GM21737 (cell line): ENCODE data around the gene SH3RF3.

Source experiments
- ATAC-seq: cut with Tn5 transposase; IDR thresholded peaks from one replicate; pipeline ENCODE4 v1.9.1; 2021; ENCODE audit warnings: mild to moderate bottlenecking, moderate library complexity; ENCODE audit not compliant: unreplicated experiment

SH3RF3 gene

DNA sequence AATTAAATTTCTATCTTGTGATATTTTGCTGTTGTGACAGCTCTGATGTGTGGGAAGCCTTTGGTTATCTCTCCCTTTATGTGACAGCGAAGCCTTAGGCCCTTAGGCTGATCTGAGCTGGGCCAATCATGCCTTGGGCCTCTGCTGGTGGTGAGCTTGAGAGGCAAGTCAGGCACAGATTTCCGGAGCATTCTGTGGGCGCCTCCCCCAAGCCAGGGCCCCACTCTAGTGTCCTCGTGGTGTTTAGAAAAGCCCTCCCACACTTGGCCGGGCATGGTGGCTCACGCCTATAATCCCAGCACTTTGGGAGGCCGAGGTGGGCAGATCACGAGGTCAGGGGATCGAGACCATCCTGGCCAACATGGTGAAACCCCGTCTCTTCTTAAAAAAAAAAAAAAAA lies 239.8 kb downstream of the SH3RF3 start:
- no peak for ATAC-seq

DNA sequence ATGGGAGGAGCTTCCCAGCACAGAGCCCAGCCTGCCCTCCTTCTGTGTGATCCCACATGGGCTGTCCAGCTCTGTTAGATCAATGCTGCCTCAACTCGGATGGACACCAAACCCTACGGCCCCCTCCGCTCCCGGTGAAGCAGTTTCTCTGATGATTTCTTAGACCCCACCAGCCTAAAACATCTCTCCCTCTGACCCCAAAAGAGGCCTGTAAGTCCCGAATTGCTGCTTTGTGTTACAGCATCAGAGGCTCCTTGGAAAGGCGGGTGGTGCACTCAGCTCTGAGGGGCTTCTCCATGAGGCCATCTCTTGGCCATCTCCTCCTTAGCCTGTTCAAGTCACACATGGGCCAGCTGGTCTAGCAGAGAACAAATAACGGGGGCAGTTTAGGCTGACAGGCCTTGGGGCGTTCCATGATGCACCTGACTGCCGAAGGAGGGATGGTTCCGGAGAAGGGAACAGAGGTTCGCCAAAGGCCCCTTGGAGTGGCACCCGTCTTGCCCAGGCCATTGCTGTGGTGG lies 240.7 kb downstream of the SH3RF3 start:
- no peak for ATAC-seq

DNA sequence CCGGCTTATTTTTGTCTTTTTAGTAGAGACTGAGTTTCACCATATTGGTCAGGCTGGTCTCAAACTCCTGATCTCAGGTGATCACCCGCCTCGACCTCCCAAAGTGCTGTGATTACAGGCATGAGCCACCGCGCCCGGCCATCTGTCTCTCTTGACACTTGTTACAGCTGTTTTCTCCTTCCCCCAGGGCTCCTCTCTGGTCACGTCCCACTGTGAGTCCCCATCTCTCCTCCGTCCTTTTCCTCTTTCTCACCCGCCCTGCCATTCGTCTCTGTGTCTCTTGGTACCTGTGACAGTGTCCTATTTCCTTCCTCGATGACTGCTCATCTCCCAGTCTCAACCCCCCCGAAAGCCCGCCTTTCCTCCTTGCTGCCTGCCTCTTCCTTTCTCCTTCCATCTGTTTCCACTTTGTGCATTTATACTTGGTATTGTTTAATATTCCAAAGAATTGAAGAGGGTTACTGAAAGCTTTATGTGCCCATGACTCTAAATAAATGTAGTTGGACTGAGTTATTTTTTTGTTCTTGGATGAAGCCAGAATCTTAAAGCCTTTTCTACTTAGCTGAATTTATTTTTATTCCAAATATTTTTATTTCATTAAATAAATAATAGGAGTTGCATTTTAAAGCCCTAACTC lies 241.5 kb downstream of the SH3RF3 start:
- no peak for ATAC-seq

DNA sequence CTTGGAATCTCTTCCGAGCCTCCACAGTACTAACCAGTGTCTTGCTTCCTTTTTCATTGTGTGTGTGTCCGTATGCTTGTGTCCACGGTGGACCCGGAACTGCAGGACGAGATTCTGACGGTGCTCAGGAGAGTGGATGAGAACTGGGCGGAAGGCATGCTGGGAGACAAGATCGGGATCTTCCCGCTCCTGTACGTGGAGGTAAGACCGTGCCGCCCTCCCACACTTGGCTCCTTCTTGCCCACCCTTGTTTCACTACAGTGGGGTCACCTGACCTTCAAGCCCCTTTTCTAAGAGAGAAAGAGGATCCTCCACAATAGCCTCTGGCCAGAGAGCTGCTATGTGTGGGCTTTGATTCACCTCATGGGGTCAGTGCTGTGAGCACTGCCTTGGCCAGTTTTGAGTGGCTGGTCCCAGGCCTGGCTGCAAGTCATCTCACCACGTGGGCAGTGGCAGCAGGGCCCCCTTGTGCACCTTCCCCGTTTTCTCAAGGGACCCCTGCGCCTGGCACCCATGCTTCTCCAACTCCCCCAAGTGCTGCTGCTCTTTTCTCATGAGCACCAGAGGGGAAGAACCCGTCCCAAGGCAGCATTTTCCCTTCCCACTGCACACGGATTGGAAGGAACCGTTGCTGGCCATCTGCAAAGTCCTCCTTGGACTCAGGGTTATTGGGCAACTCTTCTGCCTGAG lies 242.6 kb downstream of the SH3RF3 start:
- no peak for ATAC-seq

DNA sequence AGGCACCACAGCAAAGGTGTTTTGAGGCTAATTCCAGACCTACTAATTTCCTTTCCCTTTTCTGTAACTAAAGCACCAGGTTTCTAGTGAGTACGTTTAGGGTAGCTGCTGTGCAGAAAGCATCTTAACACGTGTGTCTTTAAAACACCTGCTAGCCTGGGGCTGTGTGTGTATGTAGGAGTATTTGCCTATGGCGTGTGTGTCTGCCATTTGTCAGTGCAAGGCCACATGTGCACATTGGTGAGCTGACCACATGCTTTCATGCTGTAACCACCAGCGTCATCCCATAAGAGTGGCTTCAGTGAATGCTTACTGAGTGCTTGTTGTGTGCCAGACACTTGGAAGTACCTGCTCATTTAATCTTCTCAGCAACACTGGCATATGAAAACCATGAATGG lies 243.2 kb downstream of the SH3RF3 start:
- ATAC-seq, result no peak

DNA sequence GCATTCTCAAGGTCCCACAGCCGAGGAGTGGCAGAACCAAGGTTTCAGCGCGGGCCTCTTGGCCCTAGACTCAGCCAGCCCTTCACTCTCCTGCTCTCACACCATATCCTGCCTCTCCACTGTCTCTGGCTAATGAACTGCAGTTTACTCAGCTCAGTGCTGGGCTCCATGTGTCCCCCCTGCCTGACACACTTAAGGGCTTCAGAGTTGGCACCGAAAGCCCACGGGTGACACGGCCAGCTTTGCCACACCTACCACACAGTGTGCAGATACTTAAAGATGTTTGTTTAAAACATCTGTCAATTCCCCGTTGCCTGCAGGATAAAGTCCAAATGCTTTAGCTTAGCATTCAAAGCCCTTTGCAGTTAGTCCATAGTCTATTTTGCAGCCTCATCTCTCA lies 243.6 kb downstream of the SH3RF3 start:
- no peak for ATAC-seq

DNA sequence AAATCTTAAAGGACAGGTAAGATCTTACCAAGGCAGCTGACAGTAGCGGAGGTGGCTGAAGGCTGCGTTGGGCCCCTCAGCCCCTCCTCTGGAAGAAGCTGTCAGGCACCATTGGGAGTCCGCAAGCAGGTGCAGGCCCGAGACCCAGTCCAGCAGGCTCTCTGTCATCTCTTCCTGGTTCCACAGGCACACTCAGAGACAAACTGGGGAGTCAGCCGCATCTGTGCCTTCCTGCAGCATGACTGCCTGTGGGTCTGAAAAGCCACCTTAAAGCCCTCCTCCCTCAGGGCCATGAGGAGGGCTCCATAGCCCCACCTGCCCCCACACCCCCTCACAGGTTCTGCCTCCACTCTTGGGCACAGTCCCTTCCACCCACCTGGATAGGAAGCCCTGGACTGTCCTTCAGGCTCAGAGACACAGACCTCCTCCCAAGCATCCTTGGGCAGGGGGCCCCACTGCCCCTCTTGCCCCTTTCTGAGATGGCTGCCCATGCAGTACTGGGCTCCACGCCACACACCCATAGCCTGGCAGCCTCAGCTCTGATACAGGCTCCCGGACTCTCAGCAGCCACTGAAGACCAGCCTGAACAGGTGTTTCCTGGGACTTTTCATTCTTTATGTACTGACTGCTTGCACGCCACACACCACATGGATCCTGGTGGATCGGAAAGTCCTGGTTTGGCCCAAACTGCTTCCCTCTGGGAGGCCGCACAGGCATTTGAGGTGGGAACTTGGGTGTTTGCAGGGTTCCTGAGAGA lies 245.0 kb downstream of the SH3RF3 start:
- no peak for ATAC-seq

DNA sequence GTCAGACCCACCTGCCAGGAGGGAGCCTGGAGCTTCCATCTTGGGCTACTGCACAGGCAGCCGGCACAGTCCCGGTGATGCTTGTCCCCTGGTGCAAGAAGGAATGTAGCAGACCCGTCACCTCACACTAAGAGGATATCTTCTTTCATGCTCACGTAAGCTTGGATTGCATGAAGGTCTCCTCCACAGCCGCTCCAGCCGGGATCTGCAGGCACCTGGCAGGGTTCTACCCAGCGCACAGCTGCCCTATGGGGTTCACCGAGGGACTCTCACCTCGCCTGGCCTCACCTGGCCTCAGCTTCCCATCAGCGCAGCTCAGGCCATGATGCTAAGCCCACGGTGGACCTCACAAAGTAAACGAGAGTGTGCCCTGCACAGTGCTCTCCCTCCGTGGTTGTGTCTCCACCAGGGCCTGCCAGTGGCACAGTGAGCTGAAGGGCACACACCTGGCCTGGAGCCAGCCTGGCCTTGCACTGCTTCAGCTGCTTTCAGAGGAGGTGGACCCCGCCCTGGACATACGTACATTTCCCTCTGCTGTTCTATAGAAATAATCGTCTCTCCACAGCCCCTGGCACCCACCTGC lies 245.6 kb downstream of the SH3RF3 start:
- ATAC-seq, result no peak

DNA sequence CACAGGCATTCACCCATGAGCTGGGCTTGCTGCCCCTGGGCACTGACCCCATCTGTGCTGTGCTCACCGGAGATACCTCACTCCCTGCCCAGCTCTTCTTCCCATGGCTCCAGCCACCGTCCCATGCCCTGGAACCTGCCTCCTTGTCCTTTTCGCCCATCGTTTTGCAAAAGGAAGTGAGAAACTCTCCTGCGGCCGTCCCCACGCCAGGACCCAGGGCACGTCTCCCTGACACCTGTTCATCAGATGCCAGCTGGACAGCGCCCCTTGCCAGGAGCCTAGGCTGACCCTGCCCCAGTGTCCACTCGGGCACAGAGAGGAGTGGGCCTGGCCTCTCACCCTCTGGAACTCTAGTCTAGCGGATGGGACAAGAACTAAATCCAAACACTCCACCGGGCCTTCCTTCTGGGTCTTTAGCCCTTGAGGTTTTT lies 246.1 kb downstream of the SH3RF3 start:
- no peak for ATAC-seq

DNA sequence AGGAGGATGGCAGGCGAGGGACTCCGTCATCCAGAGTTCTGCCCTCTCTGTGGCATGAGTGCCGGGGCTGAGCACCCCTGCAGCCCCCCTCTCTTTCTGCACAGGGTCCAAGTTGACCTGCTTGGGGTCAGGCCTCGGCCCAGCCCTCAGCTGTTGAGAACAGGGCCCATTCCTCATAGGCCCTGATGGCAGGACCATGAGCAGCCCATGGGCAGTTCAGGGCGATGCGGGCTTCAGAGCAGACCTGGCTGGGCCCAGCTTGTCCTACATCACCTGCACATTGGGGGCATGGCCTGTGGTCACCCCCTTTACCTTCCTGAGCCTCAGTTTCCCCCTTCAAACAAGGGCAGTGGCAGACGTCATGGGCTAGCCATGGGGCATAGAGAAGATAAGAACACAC lies 246.7 kb downstream of the SH3RF3 start:
- no peak for ATAC-seq

DNA sequence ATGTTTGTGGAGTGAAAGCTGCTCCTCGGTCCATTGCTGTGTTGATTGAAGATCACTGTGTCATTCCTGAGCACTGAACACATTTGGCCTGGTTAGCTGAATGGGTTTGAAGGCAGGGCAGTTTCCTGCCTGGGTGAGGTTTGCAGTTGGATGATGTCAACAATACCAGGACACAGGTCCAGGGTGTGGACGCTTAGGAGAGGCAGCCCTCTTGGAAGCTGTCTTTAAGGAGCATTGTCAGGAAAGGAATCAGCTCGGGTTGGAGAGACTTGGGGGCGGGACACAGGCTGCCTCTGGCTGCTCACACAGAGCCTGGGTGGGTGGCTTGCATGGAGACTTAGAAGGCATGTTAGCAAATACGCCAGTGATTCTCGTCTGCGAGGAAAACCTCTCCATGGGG lies 247.1 kb downstream of the SH3RF3 start:
- ATAC-seq, result no peak

DNA sequence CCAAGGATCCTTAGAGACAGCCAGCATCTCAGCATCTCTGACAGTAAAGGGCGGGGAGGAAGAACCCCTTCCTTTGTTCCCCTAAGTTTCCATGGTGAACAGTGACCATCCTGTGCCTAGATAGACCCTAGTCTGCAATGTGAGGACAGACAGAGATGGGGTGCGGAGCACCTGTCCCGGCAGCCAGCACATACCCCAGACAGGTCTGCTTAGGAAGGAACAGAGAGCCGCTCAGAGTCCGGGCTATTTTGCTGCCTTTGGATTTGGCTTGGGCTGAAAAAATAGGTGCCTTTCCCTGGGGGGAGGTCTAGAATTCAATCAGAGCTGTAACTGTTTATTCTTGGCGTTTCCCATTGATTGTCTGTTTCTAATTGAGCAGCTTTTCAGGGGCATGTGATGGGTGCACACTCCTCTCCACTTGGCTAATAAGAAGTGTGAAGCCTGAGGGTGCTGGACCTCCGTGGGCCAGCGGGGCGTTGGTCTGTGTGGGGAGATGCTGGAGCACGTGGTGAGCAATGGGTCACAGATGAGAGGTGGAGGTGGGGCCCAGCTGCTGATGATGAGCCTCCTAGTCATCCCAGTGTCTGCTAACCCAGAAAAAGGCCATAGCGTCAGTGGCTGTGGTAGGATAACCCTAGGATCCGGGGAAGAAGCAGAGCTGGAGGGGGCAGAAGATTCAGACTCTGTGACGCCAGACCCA lies 247.9 kb downstream of the SH3RF3 start:
- ATAC-seq, result no peak

DNA sequence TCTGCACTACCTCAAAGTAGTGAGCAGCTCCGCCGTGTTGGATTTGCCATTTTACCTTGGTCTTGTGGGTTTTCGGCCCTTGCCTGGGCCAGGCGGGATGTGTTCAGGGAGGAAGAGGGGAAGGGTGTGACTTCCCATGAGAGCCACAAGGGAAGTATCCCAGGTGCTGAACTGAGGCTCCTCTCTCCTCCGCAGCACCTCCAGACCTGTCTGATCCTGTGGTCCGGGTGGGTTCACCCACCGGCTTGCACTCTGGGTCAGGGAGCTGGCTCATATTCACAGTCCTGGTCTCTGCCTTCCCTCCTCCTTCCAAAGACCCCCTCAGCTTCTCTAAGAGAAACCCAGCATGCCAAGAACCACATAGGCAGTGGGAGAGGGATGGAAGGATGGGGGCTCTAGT lies 249.0 kb downstream of the SH3RF3 start:
- ATAC-seq, result no peak

DNA sequence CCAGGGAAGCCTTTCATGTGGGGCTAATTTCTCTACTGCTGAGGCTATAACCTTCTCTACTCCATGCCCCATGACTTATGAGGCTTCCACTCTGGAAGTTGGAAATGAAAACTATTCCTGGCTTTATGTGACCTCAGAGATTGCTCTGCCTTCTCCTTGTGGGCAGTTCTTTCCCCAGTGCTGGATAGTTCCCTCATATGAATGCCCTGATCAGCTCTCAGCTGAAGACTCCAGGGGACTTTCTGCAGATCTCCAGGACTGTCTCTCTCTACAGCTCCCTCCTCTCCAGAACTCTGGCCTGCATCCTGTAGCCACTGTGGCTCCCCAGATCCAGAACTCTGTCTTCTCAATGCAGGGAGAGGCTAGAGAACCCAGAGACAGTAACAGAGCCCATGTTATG lies 249.7 kb downstream of the SH3RF3 start:
- no peak for ATAC-seq

DNA sequence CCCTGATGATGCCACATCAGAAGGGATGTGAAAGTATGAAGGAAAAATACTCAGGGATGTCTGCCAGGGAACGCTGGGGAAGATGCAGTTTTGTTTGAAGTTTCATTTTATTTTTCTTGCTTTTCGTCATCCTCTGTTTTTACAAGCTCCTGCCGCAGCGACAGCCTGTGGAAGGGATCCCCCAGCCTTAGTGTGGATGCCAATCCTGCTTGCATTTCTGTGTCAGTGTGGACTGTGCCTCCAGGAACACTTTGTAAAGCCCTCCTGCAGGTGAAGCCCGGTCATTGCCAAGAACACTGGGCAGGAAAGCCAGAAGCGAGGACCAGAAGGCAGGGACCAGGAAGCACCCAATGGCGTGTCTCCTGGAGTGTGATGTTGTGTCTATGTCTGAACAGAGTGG lies 250.5 kb downstream of the SH3RF3 start:
- ATAC-seq, result no peak

DNA sequence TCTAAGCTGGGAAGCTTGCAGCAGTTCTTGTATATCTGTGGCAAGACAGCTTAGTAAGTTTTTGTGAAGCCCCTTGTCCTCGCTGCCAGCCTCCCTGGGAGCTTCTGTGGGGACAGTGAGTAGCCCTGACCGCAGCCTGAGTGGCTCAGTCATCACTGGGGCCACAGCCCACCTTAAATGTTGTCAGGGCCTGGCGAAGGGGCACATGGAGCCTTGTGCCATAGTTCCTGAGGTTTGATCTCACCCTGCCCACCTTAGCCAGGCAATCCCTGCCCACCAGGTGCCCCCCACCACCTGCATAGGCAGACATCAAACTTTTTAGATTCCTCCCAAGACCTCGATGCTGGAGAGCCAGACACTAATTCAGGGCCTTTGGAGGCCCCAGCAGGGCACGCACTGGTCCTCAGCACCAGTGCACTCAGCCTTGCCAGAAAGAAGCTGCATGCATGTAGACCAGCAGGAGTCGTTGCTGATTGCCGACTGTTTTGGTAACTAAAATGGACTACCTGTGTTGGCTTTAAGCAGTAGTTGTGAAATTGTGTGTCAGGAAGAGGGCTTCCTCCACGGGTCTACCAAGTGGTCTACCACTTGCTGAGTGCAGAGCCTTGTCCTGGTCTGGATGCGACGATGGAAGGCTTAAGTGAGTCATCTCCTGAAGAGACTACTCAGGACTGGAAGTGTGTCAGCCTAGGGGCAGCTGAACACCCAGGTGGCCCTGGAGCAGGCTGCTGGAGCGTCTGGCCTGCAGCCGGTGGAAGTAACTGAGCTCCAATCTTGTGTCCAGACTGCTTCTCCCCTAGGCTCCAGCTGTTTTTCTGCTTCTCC lies 251.7 kb downstream of the SH3RF3 start:
- no peak for ATAC-seq

DNA sequence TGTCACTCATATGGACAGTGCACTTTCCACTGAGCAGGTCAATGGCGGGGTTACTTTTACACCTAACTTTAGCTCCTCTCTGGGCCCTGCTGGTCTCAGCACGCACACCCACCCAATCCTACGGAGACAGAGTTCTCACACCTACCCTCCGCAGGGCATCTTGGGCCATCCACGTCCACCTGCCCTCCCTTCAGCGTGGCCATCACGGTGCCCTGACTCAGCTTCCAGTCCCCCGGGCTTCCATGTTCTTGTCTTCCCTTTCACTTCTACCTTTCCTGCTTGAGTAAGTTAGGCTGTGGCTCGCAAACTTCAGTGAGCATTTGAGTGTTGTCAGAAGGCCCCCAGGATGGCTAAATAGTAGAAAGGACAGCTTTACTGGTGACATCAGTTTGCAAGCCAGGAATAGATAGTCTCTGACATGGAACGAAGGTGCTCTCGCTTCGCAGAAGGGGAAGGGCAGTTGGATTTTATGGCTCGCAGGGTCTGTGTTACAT lies 252.4 kb downstream of the SH3RF3 start:
- no peak for ATAC-seq

DNA sequence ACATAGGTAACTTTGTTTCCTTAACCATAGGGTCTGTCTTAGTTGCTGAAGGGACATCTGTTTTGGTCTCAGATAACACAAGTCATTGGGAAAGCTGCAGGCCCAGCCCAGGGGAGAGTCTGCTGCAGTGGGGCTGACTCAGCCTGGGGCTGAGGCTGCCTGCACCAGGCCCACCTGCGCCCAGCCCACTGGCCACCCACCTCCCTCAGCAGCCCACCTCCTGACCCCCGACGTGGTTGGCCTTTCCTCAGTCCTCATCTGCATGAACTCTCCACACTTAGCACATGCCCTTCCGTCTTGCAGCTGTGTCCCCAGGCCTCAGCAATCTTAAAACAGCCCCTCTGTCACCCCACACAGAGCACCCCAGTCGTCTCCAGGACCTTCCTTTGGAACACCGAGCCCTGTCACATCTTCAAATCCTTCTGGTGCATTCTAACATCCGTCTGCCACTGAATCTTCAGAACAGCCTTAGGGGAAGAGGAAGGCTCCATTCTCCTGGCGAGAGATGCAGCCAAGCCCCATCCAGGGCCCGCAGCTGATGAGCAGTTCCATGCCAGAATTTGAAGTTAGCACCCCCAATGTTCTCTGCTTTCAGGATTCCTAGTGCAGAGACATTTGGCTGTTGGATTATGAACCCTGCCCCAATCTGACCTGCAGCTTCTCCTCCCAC lies 253.4 kb downstream of the SH3RF3 start:
- ATAC-seq, result no peak

DNA sequence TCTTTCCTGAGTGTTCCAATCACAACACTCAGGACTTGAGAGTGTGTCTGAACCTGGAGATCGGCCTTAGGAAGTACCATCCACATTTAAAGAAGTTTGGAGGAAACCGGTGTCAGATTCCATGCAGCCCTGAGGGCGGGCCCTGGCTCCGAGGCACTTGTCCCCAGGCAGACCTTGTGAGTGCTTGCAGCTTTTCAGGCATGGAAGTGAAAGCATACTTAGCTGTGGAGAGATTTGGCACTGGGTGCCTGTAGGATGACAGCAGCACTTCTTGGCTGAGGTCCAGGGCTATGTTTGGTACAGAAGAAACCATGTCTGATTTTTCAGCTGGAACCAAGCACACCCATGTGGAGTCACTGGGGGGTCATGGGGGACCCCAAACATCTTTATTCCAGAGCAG lies 253.9 kb downstream of the SH3RF3 start:
- no peak for ATAC-seq
